ENCODE measurements around the gene UBE3D. TPM values are rescaled to one million over a fixed set of nuclear protein-coding genes. Genes with fewer than 3 reads are reported as not detected.

Gene UBE3D
- total RNA-seq: 10 to 100 TPM in 2 of 4 donors, 1 to 10 TPM in 2; 8.9 to 20.5 (median 13.1) TPM

- H3K4me1 ChIP-seq: no peaks in the 10 kb centered on the region
- TF ChIP-seq CTCF (IDR thresholded peaks at IDR 0.05) (peak; percentile 95 to 98 (median 96)), POLR2A (IDR thresholded peaks at IDR 0.05) (peak in 1 of 2 donors; percentile 39)
- intact Hi-C loops (cut with DNase I; ENCODE audit: low total_unique reads): loop anchor here (10.0 kb wide), 1 partner anchor 139 kb away; no protein-coding TSS in a partner anchor
- H3K27me3 ChIP-seq: no peaks in the 10 kb centered on the region
- no peaks in the 10 kb centered on the region for H3K9me3 ChIP-seq
- H3K27ac ChIP-seq: peak within 1 kb of the TSS; percentile 58 to 68
- peak within 1 kb of the TSS; percentile 60 to 72 for H3K4me3 ChIP-seq
- H3K36me3 ChIP-seq: no peaks in the 10 kb centered on the region
- DNase-seq: peak; percentile 87 to 88
Measured at GRCh38 chr6:83065511-83066192, at the start of gene UBE3D. Gene UBE3D, minus strand, starts transcription at chr6:83065841. Its CDS starts 123 bp downstream, at chr6:83065718.

GRCh38 chr6:83114164-83114563 is 48.5 kb upstream of the UBE3D start:
- DNase-seq: no peak
- no peak overlapping the region for H3K4me3 ChIP-seq
- TF ChIP-seq POLR2A (IDR thresholded peaks at IDR 0.05): no peak
- TF ChIP-seq CTCF (IDR thresholded peaks at IDR 0.05): no peak
- H3K27ac ChIP-seq: no peak overlapping the region
- H3K9me3 ChIP-seq: no peaks in the 10 kb centered on the region
- no peaks in the 10 kb centered on the region for H3K4me1 ChIP-seq
- no peaks in the 10 kb centered on the region for H3K27me3 ChIP-seq
- intact Hi-C loops (cut with DNase I; ENCODE audit: low total_unique reads): no loop called here
- peaks cover 0 to 2% of the 10 kb centered on the region in 2 donors for H3K36me3 ChIP-seq

- Histone ChIP-seq H3K27me3 (no peaks in the 10 kb centered on the region), H3K36me3 (peaks cover 0 to 2% of the 10 kb centered on the region in 2 donors), H3K4me3 (no peak overlapping the region), H3K27ac (no peak overlapping the region), H3K9me3 (no peaks in the 10 kb centered on the region), H3K4me1 (no peaks in the 10 kb centered on the region)
- no peak for TF ChIP-seq POLR2A (IDR thresholded peaks at IDR 0.05)
- intact Hi-C loops (cut with DNase I; ENCODE audit: low total_unique reads): no loop called here
- no peak for DNase-seq
Measured at GRCh38 chr6:83113258-83113657, 47.6 kb upstream of the UBE3D start.

DNA sequence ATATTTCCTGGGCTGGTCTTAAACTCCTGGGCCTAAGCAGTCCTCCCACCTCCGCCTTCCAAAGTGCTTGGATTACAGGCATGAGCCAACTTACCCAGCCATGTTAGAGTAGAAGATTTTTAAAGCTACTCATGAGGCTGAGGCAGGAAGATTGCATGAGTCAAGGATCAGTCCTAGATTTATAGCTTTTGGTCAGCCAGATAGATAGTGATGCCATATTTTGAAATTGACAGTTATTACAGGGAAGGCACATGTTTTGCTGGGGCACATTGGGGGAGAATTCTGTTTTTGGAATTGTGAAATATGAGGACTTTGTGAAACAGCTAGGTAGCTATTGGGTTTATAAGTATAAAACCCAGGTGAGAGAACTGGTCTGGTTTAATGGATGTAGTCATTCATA is 42.7 kb upstream of the UBE3D start:
- Histone ChIP-seq H3K9me3 (no peaks in the 10 kb centered on the region), H3K4me3 (no peak overlapping the region), H3K27me3 (no peaks in the 10 kb centered on the region), H3K27ac (no peak overlapping the region), H3K36me3 (no peaks in the 10 kb centered on the region), H3K4me1 (no peaks in the 10 kb centered on the region)
- no peak for DNase-seq
- TF ChIP-seq CTCF (IDR thresholded peaks at IDR 0.05) (no peak), POLR2A (IDR thresholded peaks at IDR 0.05) (no peak)
- intact Hi-C loops (cut with DNase I; ENCODE audit: low total_unique reads): no loop called here

DNA sequence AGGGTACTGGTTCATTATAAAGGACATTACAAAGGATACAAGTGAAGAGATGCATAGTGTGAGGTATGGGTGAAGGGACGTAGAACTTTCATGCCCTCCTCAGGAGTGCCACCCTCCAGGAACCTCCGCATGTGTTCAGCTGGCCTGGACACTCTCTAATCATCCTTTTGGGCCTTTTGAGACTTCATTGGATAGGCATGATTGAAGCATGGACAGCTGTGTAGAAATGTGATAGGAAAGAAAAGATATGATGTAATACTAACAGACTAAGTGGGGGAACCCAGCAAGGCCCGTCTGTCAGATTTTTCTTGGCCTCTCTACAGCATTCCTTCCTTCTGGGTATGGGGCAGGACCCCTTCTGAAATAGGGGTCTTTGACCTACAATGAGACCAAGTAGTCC is 32.9 kb upstream of the UBE3D start:
- Histone ChIP-seq H3K27ac (no peak overlapping the region), H3K27me3 (no peaks in the 10 kb centered on the region), H3K36me3 (no peaks in the 10 kb centered on the region), H3K9me3 (no peaks in the 10 kb centered on the region), H3K4me1 (no peaks in the 10 kb centered on the region), H3K4me3 (no peak overlapping the region)
- TF ChIP-seq CTCF (IDR thresholded peaks at IDR 0.05): no peak
- TF ChIP-seq POLR2A (IDR thresholded peaks at IDR 0.05): no peak
- no peak for DNase-seq
- intact Hi-C loops (cut with DNase I; ENCODE audit: low total_unique reads): no loop called here

All from uterus (tissue), 4 donors.